Cardiac fibroblast (primary cell): ENCODE data around the gene SOCS7.

Experiments
- DNase-seq, 2 donors: peaks; one replicate each; pipeline versions ENCODE4 v3.0.0 to v3.0.0-alpha.2; 2010; ENCODE audit warnings: low read depth in 2 of 2
- H3K4me3 ChIP-seq, 2 donors: replicated peaks in 1 of 2; 1 replicate in 1 of 2; 2 replicates in 1 of 2; pipeline ENCODE4 v1.5.1; 2011; ENCODE audit warnings: low read depth in 2 of 2, low read length in 2 of 2, mild to moderate bottlenecking in 2 of 2, moderate library complexity in 1 of 2
- CTCF ChIP-seq: IDR thresholded peaks from one replicate; pipeline ENCODE4 v1.5.1; 2011; ENCODE audit warnings: low read depth, mild to moderate bottlenecking, low read length, inconsistent platforms

The SOCS7 gene

GRCh38 chr17:38336838-38337237, 14.8 kb upstream of the SOCS7 start:
- no peak for TF ChIP-seq CTCF
- H3K4me3 ChIP-seq: no peak overlapping the region
- no peak for DNase-seq

GRCh38 chr17:38338053-38338452, 13.6 kb upstream of the SOCS7 start:
- no peak for DNase-seq
- TF ChIP-seq CTCF: no peak

GRCh38 chr17:38338535-38338934, 13.1 kb upstream of the SOCS7 start:
- H3K4me3 ChIP-seq: no peak overlapping the region
- no peak for TF ChIP-seq CTCF
- no peak for DNase-seq

More at GRCh38 chr17:38338053-38338452, 13.6 kb upstream of the SOCS7 start:
- H3K4me3 ChIP-seq: no peak overlapping the region

- TF ChIP-seq CTCF: no peak
- no peak overlapping the region for H3K4me3 ChIP-seq
- peak in 1 of 2 donors; percentile 29 for DNase-seq
Observed at GRCh38 chr17:38339891-38340290, 11.8 kb upstream of the SOCS7 start.

GRCh38 chr17:38341035-38341721, 10.5 kb upstream of the SOCS7 start:
- TF ChIP-seq CTCF: no peak
- H3K4me3 ChIP-seq: no peak overlapping the region
- DNase-seq: peak; percentile 16 to 58

- DNase-seq: no peak
- no peak overlapping the region for H3K4me3 ChIP-seq
- TF ChIP-seq CTCF: no peak
Observed at GRCh38 chr17:38342886-38343607, 8.6 kb upstream of the SOCS7 start.
